Thyroid gland (tissue), 4 donors: ENCODE data around the gene YWHAQ. TPM values are rescaled to one million over a fixed set of nuclear protein-coding genes. Genes with fewer than 3 reads are reported as not detected.

Experiments used
- DNase-seq, 2 donors: peaks; one replicate each; pipeline ENCODE4 v3.0.0-alpha.2; 2019
- H3K27ac ChIP-seq, 3 donors: fragments of 200-600 bp; sonication (generic); 1 replicate in 2 of 3; 2 replicates in 1 of 3; pipeline ENCODE4 v1.5.1; 2016 to 2019; ENCODE audit warnings: mild to moderate bottlenecking in 1 of 3, moderate library complexity in 1 of 3
- H3K27me3 ChIP-seq: fragments of 200-600 bp; sonication (generic); one replicate; pipeline ENCODE4 v1.5.1; 2019
- H3K36me3 ChIP-seq, 2 donors: fragments of 200-600 bp; sonication (generic); one replicate each; pipeline ENCODE4 v1.5.1; 2016 to 2019
- H3K4me1 ChIP-seq, 2 donors: fragments of 200-600 bp; sonication (generic); one replicate each; pipeline ENCODE4 v1.5.1; 2017 to 2019
- H3K4me3 ChIP-seq, 3 donors: fragments of 200-600 bp; sonication (generic); replicated peaks in 1 of 3; 1 replicate in 2 of 3; 2 replicates in 1 of 3; pipeline ENCODE4 v1.5.1; 2016; ENCODE audit warnings: mild to moderate bottlenecking in 1 of 3
- H3K9me3 ChIP-seq: fragments of 200-600 bp; sonication (generic); one replicate; pipeline ENCODE4 v1.5.1; 2017
- CTCF ChIP-seq, 6 experiments: fragments of 200-600 bp in 3 of 6; fragments of 450-650 bp in 3 of 6; sonication (generic) in 3 of 6; IDR thresholded peaks; one replicate each; pipeline ENCODE4 v1.5.1; 2016 to 2019; ENCODE audit warnings: antibody characterized with exemption in 6 of 6, mild to moderate bottlenecking in 2 of 6, inconsistent platforms in 1 of 6, moderate library complexity in 1 of 6
- POLR2A ChIP-seq, 2 donors: fragments of 450-650 bp; IDR thresholded peaks; one replicate each; pipeline ENCODE4 v1.6.1; 2017; ENCODE audit warnings: antibody characterized with exemption in 2 of 2, mild to moderate bottlenecking in 2 of 2, moderate library complexity in 1 of 2
- WGBS, 2 donors: methylation state at CpG; one replicate each; pipeline ENCODE4 v1.1.5; 2017; 5-methylcytosine and 5-hydroxymethylcytosine counted together
- intact Hi-C: fragments of 100-400 bp; cut with DNase I; formaldehyde crosslinking; loops from one replicate; pipeline ENCODE4 v1.15.1; 2023
- total RNA-seq, 4 donors: library from RNA; depleted of rRNA; stranded (reverse); fragments of >200 nt; gene quantifications; one replicate each; pipeline ENCODE4 v1.2.3, GENCODE V29; 2016

The YWHAQ gene
- total RNA-seq, 4 donors from 2014 or later: 246 to 270 (median 265) TPM

DNA sequence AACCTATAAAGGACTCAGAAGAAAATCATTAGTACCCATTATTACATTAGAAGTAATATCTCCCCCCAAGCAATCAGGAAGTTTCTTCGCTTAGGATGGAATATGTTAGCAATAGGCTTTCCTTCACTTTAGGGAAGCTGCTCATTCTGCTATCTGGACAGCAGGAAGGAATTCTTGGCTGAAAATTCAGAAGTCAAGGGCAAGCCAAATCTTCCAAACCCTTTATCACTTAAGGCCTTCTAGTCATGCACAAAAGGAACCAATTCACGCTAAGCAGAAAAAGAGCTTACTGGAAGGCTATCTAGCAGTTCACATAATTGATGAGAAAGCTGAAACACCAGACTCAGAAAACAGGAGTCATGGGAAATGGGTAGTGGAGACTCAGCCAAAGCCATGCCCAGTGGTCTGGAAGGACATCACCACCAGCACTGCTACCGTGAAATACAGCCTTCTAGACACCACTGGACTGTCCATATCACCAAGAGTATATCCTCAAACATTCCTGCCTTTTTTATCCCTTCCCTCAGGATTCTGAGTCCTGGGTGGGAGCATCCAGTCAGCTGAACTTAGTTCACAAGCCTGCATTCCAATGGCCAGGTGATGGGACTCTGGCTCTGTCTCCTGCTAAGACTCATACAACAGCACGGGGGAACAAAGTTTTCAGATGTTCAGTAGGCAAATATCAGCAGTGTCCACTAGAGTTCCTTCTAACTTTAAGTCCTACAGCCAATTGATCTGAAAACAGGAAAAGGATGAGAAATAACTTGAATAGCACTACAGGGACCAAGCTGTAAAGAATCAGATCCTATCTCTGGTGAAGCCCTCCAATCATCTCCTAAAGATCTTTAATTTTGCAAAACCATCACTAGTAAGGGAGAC lies 60.4 kb downstream of the YWHAQ start:
- TF ChIP-seq CTCF (IDR thresholded peaks at IDR 0.05) (no peak), POLR2A (IDR thresholded peaks at IDR 0.05) (no peak)
- intact Hi-C loops: no loop called here

GRCh38 chr2:9565436-9566153 lies 65.2 kb downstream of the YWHAQ start:
- Histone ChIP-seq H3K27me3 (no peaks in the 10 kb centered on the region), H3K36me3 (no peaks in the 10 kb centered on the region), H3K4me1 (peaks cover 0 to 11% of the 10 kb centered on the region in 2 donors), H3K27ac (peak overlapping the region; percentile 12 to 75 (median 55)), H3K4me3 (no peak overlapping the region), H3K9me3 (no peaks in the 10 kb centered on the region)
- 82 to 85% methylated on average over 11 of the region's 11 CpGs for WGBS, 2 donors
- intact Hi-C loops: no loop called here
- DNase-seq: peak; percentile 65 to 80
- peak in 1 of 2 donors; percentile 30 for TF ChIP-seq POLR2A (IDR thresholded peaks at IDR 0.05)
- TF ChIP-seq CTCF (IDR thresholded peaks at IDR 0.05): no peak

More for the DNA sequence above, 60.4 kb downstream of the YWHAQ start:
- H3K27ac ChIP-seq: no peak overlapping the region
- 70 to 87% methylated on average over 4 of the region's 4 CpGs for WGBS, 2 donors
- no peak overlapping the region for H3K4me3 ChIP-seq
- H3K27me3 ChIP-seq: no peaks in the 10 kb centered on the region
- H3K36me3 ChIP-seq: no peaks in the 10 kb centered on the region
- H3K4me1 ChIP-seq: peaks cover 0 to 16% of the 10 kb centered on the region in 2 donors
- no peaks in the 10 kb centered on the region for H3K9me3 ChIP-seq
- DNase-seq: no peak

- 74 to 78% methylated on average over 2 of the region's 2 CpGs for WGBS, 2 donors
- Histone ChIP-seq H3K27ac (no peak overlapping the region), H3K27me3 (no peaks in the 10 kb centered on the region), H3K36me3 (no peaks in the 10 kb centered on the region), H3K9me3 (no peaks in the 10 kb centered on the region), H3K4me3 (no peak overlapping the region), H3K4me1 (peaks cover 7 to 17% of the 10 kb centered on the region in 2 donors)
- DNase-seq: no peak
- TF ChIP-seq CTCF (IDR thresholded peaks at IDR 0.05): no peak
- TF ChIP-seq POLR2A (IDR thresholded peaks at IDR 0.05): no peak
- intact Hi-C loops: no loop called here
These were observed 70.2 kb downstream of the YWHAQ start for GRCh38 chr2:9560628-9561027.

- no peak for TF ChIP-seq CTCF (IDR thresholded peaks at IDR 0.05)
- TF ChIP-seq POLR2A (IDR thresholded peaks at IDR 0.05): no peak
- Histone ChIP-seq H3K27me3 (no peaks in the 10 kb centered on the region), H3K36me3 (no peaks in the 10 kb centered on the region), H3K27ac (peak overlapping the region; percentile 21 to 48 (median 23)), H3K9me3 (no peaks in the 10 kb centered on the region), H3K4me3 (no peak overlapping the region), H3K4me1 (peaks cover 16 to 17% of the 10 kb centered on the region in 2 donors)
- intact Hi-C loops: loop anchor here (5.0 to 10.0 kb wide), 2 partner anchors 73 to 84 kb away; partner anchors contain the start of genes IAH1 and YWHAQ
- 74 to 85% methylated on average over 1 of the region's 1 CpG for WGBS, 2 donors
- DNase-seq: peak; percentile 47 to 63
These were observed 71.8 kb downstream of the YWHAQ start for GRCh38 chr2:9558948-9559381.
